GM18526 (cell line): Measurements from ENCODE around the gene UNKL.

Experiments used
- POLR2A ChIP-seq: IDR thresholded peaks from 3 replicates; pipeline ENCODE4 v1.6.1; 2011; ENCODE audit not compliant: insufficient read length; ENCODE audit errors: extremely low read depth

Gene UNKL

GRCh38 chr16:1398826-1399581 is 15.5 kb downstream of the UNKL start:
- no peak for TF ChIP-seq POLR2A

- no peak for TF ChIP-seq POLR2A
These were observed 16.2 kb downstream of the UNKL start for GRCh38 chr16:1398351-1398750.

GRCh38 chr16:1397779-1398178 is 16.7 kb downstream of the UNKL start:
- no peak for TF ChIP-seq POLR2A

- TF ChIP-seq POLR2A, result no peak
These were observed 19.0 kb downstream of the UNKL start for GRCh38 chr16:1395444-1396031.

GRCh38 chr16:1394367-1394951 is 20.0 kb downstream of the UNKL start:
- no peak for TF ChIP-seq POLR2A

GRCh38 chr16:1393613-1394176 is 20.8 kb downstream of the UNKL start:
- no peak for TF ChIP-seq POLR2A

GRCh38 chr16:1392826-1393225 is 21.7 kb downstream of the UNKL start:
- no peak for TF ChIP-seq POLR2A

GRCh38 chr16:1390239-1390779 is 24.2 kb downstream of the UNKL start:
- no peak for TF ChIP-seq POLR2A

GRCh38 chr16:1389762-1390161 is 24.7 kb downstream of the UNKL start:
- TF ChIP-seq POLR2A, result no peak

- TF ChIP-seq POLR2A, result no peak
These were observed 27.2 kb downstream of the UNKL start for GRCh38 chr16:1387331-1387730.

- no peak for TF ChIP-seq POLR2A
These were observed 29.3 kb downstream of the UNKL start for GRCh38 chr16:1385232-1385631.

GRCh38 chr16:1383556-1383955 is 30.9 kb downstream of the UNKL start:
- TF ChIP-seq POLR2A, result no peak

- no peak for TF ChIP-seq POLR2A
These were observed 32.7 kb downstream of the UNKL start for GRCh38 chr16:1381612-1382406.

GRCh38 chr16:1380195-1380594 is 34.3 kb downstream of the UNKL start:
- TF ChIP-seq POLR2A, result no peak
